ENCODE results near the gene TBX20.
"Not testable (repeated sequence)": the region's sequence is repeated elsewhere in the genome, so short reads cannot be mapped to it uniquely, and the experiment has no call there.

Gene TBX20

GRCh38 chr7:35255443-35256255, 1.7 kb upstream of the TBX20 start:
- DNase-seq (ENCODE audit: low read depth), result no peak

- no peak for DNase-seq (ENCODE audit: low read depth)
These were observed 869 bp upstream of the TBX20 start for GRCh38 chr7:35254496-35255442.

GRCh38 chr7:35253460-35253709, 515 bp downstream of the TBX20 start:
- DNase-seq (ENCODE audit: low read depth), result no peak

- no peak for DNase-seq (ENCODE audit: low read depth)
These were observed 1.1 kb downstream of the TBX20 start for GRCh38 chr7:35252612-35253459.

GRCh38 chr7:35251606-35252310, 2.1 kb downstream of the TBX20 start:
- no peak for DNase-seq (ENCODE audit: low read depth)

GRCh38 chr7:35250941-35251340, 3.0 kb downstream of the TBX20 start:
- DNase-seq (ENCODE audit: low read depth), result no peak

- no peak for DNase-seq (ENCODE audit: low read depth)
These were observed 3.4 kb downstream of the TBX20 start for GRCh38 chr7:35250452-35250851.

GRCh38 chr7:35249537-35249907, 4.4 kb downstream of the TBX20 start:
- DNase-seq (ENCODE audit: low read depth), result no peak

- no peak for DNase-seq (ENCODE audit: low read depth)
These were observed 5.0 kb downstream of the TBX20 start for GRCh38 chr7:35248576-35249536.

- DNase-seq (ENCODE audit: low read depth), result no peak
These were observed 7.1 kb downstream of the TBX20 start for GRCh38 chr7:35246819-35247218.

- DNase-seq (ENCODE audit: low read depth), result no peak
These were observed 12.0 kb downstream of the TBX20 start for GRCh38 chr7:35241884-35242283.

GRCh38 chr7:35241436-35241835, 12.5 kb downstream of the TBX20 start:
- no peak for DNase-seq (ENCODE audit: low read depth)

GRCh38 chr7:35241008-35241407, 12.9 kb downstream of the TBX20 start:
- DNase-seq (ENCODE audit: low read depth), result not testable (repeated sequence)

GRCh38 chr7:35238456-35238855, 15.4 kb downstream of the TBX20 start:
- DNase-seq (ENCODE audit: low read depth), result not testable (repeated sequence)

- DNase-seq (ENCODE audit: low read depth), result no peak
These were observed 20.9 kb downstream of the TBX20 start for GRCh38 chr7:35232994-35233393.

GRCh38 chr7:35231221-35231620, 22.7 kb downstream of the TBX20 start:
- not testable (repeated sequence) for DNase-seq (ENCODE audit: low read depth)

GRCh38 chr7:35229116-35229780, 24.7 kb downstream of the TBX20 start:
- not testable (repeated sequence) for DNase-seq (ENCODE audit: low read depth)

- not testable (repeated sequence) for DNase-seq (ENCODE audit: low read depth)
These were observed 25.3 kb downstream of the TBX20 start for GRCh38 chr7:35228496-35229051.

GRCh38 chr7:35227438-35227837, 26.5 kb downstream of the TBX20 start:
- not testable (repeated sequence) for DNase-seq (ENCODE audit: low read depth)

- DNase-seq (ENCODE audit: low read depth), result not testable (repeated sequence)
These were observed 31.5 kb downstream of the TBX20 start for GRCh38 chr7:35222445-35222844.

Data from T-helper 22 cell (primary cell).